Liver (tissue), 3 donors: Measurements from ENCODE around the gene CD248.

Experiments
- RXRA ChIP-seq, 2 donors: IDR thresholded peaks; 2 replicates each; pipeline ENCODE4 v1.6.1; 2017 to 2018; ENCODE audit warnings: antibody characterized with exemption in 2 of 2, mild to moderate bottlenecking in 1 of 2
- TF ChIP-seq, protein P1 (sequence below): fragments of 150-350 bp; IDR thresholded peaks from 2 replicates; pipeline ENCODE4 v1.5.1; 2017; ENCODE audit warnings: improper control_type of control experiment, low read depth, low read length; ENCODE audit not compliant: missing input control
- TF ChIP-seq, protein P2 (sequence below): IDR thresholded peaks from 2 replicates; pipeline ENCODE4 v1.6.1; 2016; ENCODE audit warnings: antibody characterized with exemption
- donor health status: healthy.
- donor health status: healthy.

DNA sequence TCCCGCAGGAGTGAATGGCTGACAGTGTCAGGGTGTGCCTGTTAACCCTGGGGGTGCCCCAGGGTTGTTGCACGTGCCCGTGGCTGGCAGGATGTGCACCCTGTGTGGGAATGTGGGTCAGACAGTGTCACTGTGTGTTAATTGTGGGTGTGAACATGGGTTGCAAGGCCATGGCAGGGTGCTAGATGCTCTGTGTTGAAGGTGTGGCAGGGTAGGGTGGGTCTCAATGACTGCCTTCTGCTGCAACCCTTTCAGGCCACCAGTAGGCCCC lies 11.1 kb upstream of the CD248 start:
- TF ChIP-seq, protein P1, sequence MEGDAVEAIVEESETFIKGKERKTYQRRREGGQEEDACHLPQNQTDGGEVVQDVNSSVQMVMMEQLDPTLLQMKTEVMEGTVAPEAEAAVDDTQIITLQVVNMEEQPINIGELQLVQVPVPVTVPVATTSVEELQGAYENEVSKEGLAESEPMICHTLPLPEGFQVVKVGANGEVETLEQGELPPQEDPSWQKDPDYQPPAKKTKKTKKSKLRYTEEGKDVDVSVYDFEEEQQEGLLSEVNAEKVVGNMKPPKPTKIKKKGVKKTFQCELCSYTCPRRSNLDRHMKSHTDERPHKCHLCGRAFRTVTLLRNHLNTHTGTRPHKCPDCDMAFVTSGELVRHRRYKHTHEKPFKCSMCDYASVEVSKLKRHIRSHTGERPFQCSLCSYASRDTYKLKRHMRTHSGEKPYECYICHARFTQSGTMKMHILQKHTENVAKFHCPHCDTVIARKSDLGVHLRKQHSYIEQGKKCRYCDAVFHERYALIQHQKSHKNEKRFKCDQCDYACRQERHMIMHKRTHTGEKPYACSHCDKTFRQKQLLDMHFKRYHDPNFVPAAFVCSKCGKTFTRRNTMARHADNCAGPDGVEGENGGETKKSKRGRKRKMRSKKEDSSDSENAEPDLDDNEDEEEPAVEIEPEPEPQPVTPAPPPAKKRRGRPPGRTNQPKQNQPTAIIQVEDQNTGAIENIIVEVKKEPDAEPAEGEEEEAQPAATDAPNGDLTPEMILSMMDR, result no peak
- TF ChIP-seq, protein P2, sequence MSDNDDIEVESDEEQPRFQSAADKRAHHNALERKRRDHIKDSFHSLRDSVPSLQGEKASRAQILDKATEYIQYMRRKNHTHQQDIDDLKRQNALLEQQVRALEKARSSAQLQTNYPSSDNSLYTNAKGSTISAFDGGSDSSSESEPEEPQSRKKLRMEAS, result no peak
- no peak for TF ChIP-seq RXRA (IDR thresholded peaks at IDR 0.05)
